HG02884 (cell line): Measurements from ENCODE around the gene PARD3.
"Not testable (repeated sequence)": the region's sequence is repeated elsewhere in the genome, so short reads cannot be mapped to it uniquely, and the experiment has no call there.

Source experiments
- ATAC-seq: cut with Tn5 transposase; IDR thresholded peaks from one replicate; pipeline ENCODE4 v1.9.1; 2021; ENCODE audit warnings: mild to moderate bottlenecking, moderate library complexity; ENCODE audit not compliant: unreplicated experiment

Gene PARD3

GRCh38 chr10:34768972-34769330 lies 46.1 kb downstream of the PARD3 start:
- ATAC-seq, result no peak

GRCh38 chr10:34768261-34768971 lies 46.7 kb downstream of the PARD3 start:
- ATAC-seq, result no peak

GRCh38 chr10:34766811-34767494 lies 48.1 kb downstream of the PARD3 start:
- ATAC-seq, result no peak

GRCh38 chr10:34766266-34766600 lies 48.9 kb downstream of the PARD3 start:
- no peak for ATAC-seq

- no peak for ATAC-seq
These were observed 50.6 kb downstream of the PARD3 start for GRCh38 chr10:34764472-34764946.

- no peak for ATAC-seq
These were observed 52.3 kb downstream of the PARD3 start for GRCh38 chr10:34762603-34763299.

- ATAC-seq, result no peak
These were observed 52.9 kb downstream of the PARD3 start for GRCh38 chr10:34762156-34762555.

GRCh38 chr10:34761453-34761852 lies 53.6 kb downstream of the PARD3 start:
- no peak for ATAC-seq

GRCh38 chr10:34760606-34761005 lies 54.5 kb downstream of the PARD3 start:
- ATAC-seq, result no peak

GRCh38 chr10:34759837-34760215 lies 55.3 kb downstream of the PARD3 start:
- no peak for ATAC-seq

- no peak for ATAC-seq
These were observed 55.8 kb downstream of the PARD3 start for GRCh38 chr10:34759161-34759836.

- ATAC-seq, result peak; percentile 70
These were observed 56.6 kb downstream of the PARD3 start for GRCh38 chr10:34758447-34758996.

GRCh38 chr10:34757933-34758332 lies 57.2 kb downstream of the PARD3 start:
- ATAC-seq, result no peak

GRCh38 chr10:34757181-34757580 lies 57.9 kb downstream of the PARD3 start:
- ATAC-seq, result not testable (repeated sequence)

GRCh38 chr10:34756584-34756983 lies 58.5 kb downstream of the PARD3 start:
- no peak for ATAC-seq

GRCh38 chr10:34753014-34753757 lies 61.9 kb downstream of the PARD3 start:
- no peak for ATAC-seq

GRCh38 chr10:34751272-34751671 lies 63.8 kb downstream of the PARD3 start:
- ATAC-seq, result no peak

GRCh38 chr10:34750795-34751194 lies 64.3 kb downstream of the PARD3 start:
- ATAC-seq, result not testable (repeated sequence)

- ATAC-seq, result no peak
These were observed 66.3 kb downstream of the PARD3 start for GRCh38 chr10:34748767-34749166.

- no peak for ATAC-seq
These were observed 66.7 kb downstream of the PARD3 start for GRCh38 chr10:34748357-34748756.
